DOHH2 (cell line): ENCODE measurements around the gene OR2S2.
A peak's percentile ranks its signal among the peaks of the same experiment; 100 is the strongest.

ENCODE experiments used
- H3F3A ChIP-seq: fragments of 200-600 bp; sonication (generic), shearing (Covaris generic); 2 replicates; pipeline ENCODE4 v1.6.0; 2016; ENCODE audit warnings: antibody characterized with exemption, mild to moderate bottlenecking; ENCODE audit not compliant: control insufficient read depth, insufficient read depth
- H3K27ac ChIP-seq: fragments of 200-600 bp; sonication (generic); 2 replicates; pipeline ENCODE4 v1.5.1; 2014; ENCODE audit warnings: low read depth, mild to moderate bottlenecking, low read length, moderate library complexity
- H3K27me3 ChIP-seq: fragments of 200-600 bp; sonication (generic); 2 replicates; pipeline ENCODE4 v1.6.1; 2014; ENCODE audit warnings: mild to moderate bottlenecking, low read length, mixed read lengths; ENCODE audit not compliant: control insufficient read depth
- H3K36me3 ChIP-seq: fragments of 200-600 bp; sonication (generic); 2 replicates; pipeline ENCODE4 v1.6.1; 2014; ENCODE audit warnings: mild to moderate bottlenecking, low read length, moderate library complexity, mixed read lengths; ENCODE audit not compliant: control insufficient read depth
- H3K4me1 ChIP-seq: fragments of 200-600 bp; sonication (generic); 2 replicates; pipeline ENCODE4 v1.6.1; 2014; ENCODE audit warnings: mild to moderate bottlenecking, low read length, mixed read lengths; ENCODE audit not compliant: control insufficient read depth
- H3K4me2 ChIP-seq: fragments of 200-600 bp; sonication (generic); 2 replicates; pipeline ENCODE4 v1.6.0; 2014; ENCODE audit warnings: mild to moderate bottlenecking, low read length, moderate library complexity
- H3K4me3 ChIP-seq: fragments of 200-600 bp; sonication (generic); 2 replicates; pipeline ENCODE4 v1.5.1; 2014; ENCODE audit warnings: mild to moderate bottlenecking, low read length, mixed read lengths
- H3K79me2 ChIP-seq: fragments of 200-600 bp; sonication (generic); 2 replicates; pipeline ENCODE4 v1.6.1; 2014; ENCODE audit warnings: mild to moderate bottlenecking, low read length, mixed read lengths; ENCODE audit not compliant: control insufficient read depth
- H3K9me2 ChIP-seq: fragments of 200-600 bp; sonication (generic); replicated peaks from 2 replicates; pipeline ENCODE4 v1.6.1; 2014; ENCODE audit warnings: mild to moderate bottlenecking, low read length, mixed read lengths; ENCODE audit not compliant: control insufficient read depth
- H3K9me3 ChIP-seq: fragments of 200-600 bp; sonication (generic); 2 replicates; pipeline ENCODE4 v1.6.1; 2014; ENCODE audit warnings: antibody characterized with exemption, low read length, mixed read lengths; ENCODE audit not compliant: control insufficient read depth, insufficient read depth
- H4K20me1 ChIP-seq: fragments of 200-600 bp; sonication (generic); 2 replicates; pipeline ENCODE4 v1.6.0; 2014; ENCODE audit warnings: low read depth, mild to moderate bottlenecking, antibody characterized with exemption, low read length, moderate library complexity; ENCODE audit not compliant: control insufficient read depth, insufficient read depth
- CTCF ChIP-seq: fragments of 200-600 bp; sonication (generic); IDR thresholded peaks from one replicate; pipeline ENCODE4 v1.5.1; 2014; ENCODE audit warnings: antibody characterized with exemption, mild to moderate bottlenecking, low read depth, low read length; ENCODE audit not compliant: poor library complexity, severe bottlenecking
- EZH2phosphoT487 ChIP-seq: fragments of 200-600 bp; sonication (generic); IDR thresholded peaks from 2 replicates; pipeline ENCODE4 v1.6.1; 2017; ENCODE audit warnings: borderline replicate concordance, mild to moderate bottlenecking, antibody characterized with exemption, low read length, moderate library complexity, mixed read lengths

OR2S2 gene

GRCh38 chr9:35948451-35948850 is 9.5 kb downstream of the OR2S2 start:
- Histone ChIP-seq H3F3A (0 out of 2 replicates have a peak, but pooled peaks cover 5% of the 10 kb centered on the region), H3K36me3 (no peaks in the 10 kb centered on the region), H3K4me3 (no peak overlapping the region), H3K4me2 (no peak overlapping the region), H3K79me2 (no peaks in the 10 kb centered on the region), H4K20me1 (no peaks in the 10 kb centered on the region), H3K27ac (no peak overlapping the region), H3K9me2 (no peaks in the 10 kb centered on the region), H3K4me1 (peaks cover 19% of the 10 kb centered on the region), H3K9me3 (no peaks in the 10 kb centered on the region), H3K27me3 (no peaks in the 10 kb centered on the region; the same call in 1 of the 2 replicates)
- TF ChIP-seq EZH2phosphoT487 (no peak), CTCF (no peak)

- Histone ChIP-seq H3K79me2 (no peaks in the 10 kb centered on the region), H3F3A (0 out of 2 replicates have a peak, but pooled peaks cover 5% of the 10 kb centered on the region), H3K9me3 (no peaks in the 10 kb centered on the region), H3K4me1 (peaks cover 25% of the 10 kb centered on the region), H3K27me3 (no peaks in the 10 kb centered on the region), H4K20me1 (no peaks in the 10 kb centered on the region), H3K36me3 (no peaks in the 10 kb centered on the region), H3K4me3 (peak overlapping the region; percentile 30), H3K4me2 (peak overlapping the region; percentile 35), H3K9me2 (no peaks in the 10 kb centered on the region), H3K27ac (no peak overlapping the region)
- TF ChIP-seq CTCF (peak; percentile 86), EZH2phosphoT487 (no peak)
Measured at GRCh38 chr9:35945341-35946018, 12.5 kb downstream of the OR2S2 start.

GRCh38 chr9:35944841-35945240 is 13.1 kb downstream of the OR2S2 start:
- peaks cover 31% of the 10 kb centered on the region for H3K4me1 ChIP-seq
- H3K36me3 ChIP-seq = no peaks in the 10 kb centered on the region
- TF ChIP-seq EZH2phosphoT487 (no peak), CTCF (no peak)
- H3K9me3 ChIP-seq = no peaks in the 10 kb centered on the region
- no peaks in the 10 kb centered on the region for H3K27me3 ChIP-seq
- H3K4me2 ChIP-seq = no peak overlapping the region
- no peaks in the 10 kb centered on the region for H3K9me2 ChIP-seq
- no peak overlapping the region for H3K27ac ChIP-seq
- peaks cover 6% of the 10 kb centered on the region; the same call in 1 of the 2 replicates for H3F3A ChIP-seq
- H3K4me3 ChIP-seq = no peak overlapping the region
- no peaks in the 10 kb centered on the region for H4K20me1 ChIP-seq
- no peaks in the 10 kb centered on the region for H3K79me2 ChIP-seq
